CD14-positive monocyte (primary cell): ENCODE results near the gene TXLNA. TPM values are rescaled to one million over a fixed set of nuclear protein-coding genes. Genes with fewer than 3 reads are reported as not detected.

Experiments
- DNase-seq, 3 donors: peaks; one replicate each; pipeline ENCODE4 v3.0.0-alpha.2; 2011 to 2022
- H2AFZ ChIP-seq: 2 replicates; pipeline ENCODE4 v1.6.0; 2012; ENCODE audit warnings: mild to moderate bottlenecking, low read depth, low read length, inconsistent platforms; ENCODE audit not compliant: insufficient read depth, poor library complexity, severe bottlenecking
- H3K27ac ChIP-seq, 2 donors: 1 replicate in 1 of 2; 2 replicates in 1 of 2; pipeline ENCODE4 v1.5.1; 2012 to 2013; ENCODE audit warnings: low read length in 2 of 2, control low read depth in 1 of 2, inconsistent platforms in 1 of 2, low read depth in 1 of 2, mild to moderate bottlenecking in 1 of 2
- H3K27me3 ChIP-seq, 2 donors: one replicate each; pipeline versions ENCODE4 v1.6.0 to v1.6.1; 2011 to 2013; ENCODE audit warnings: low read length in 2 of 2; ENCODE audit not compliant: control insufficient read depth in 2 of 2, insufficient read depth in 2 of 2
- H3K36me3 ChIP-seq, 2 donors: replicated peaks in 1 of 2; 1 replicate in 1 of 2; 2 replicates in 1 of 2; pipeline versions ENCODE4 v1.5.1 to v1.6.1; 2012 to 2013; ENCODE audit warnings: low read length in 2 of 2, control low read depth in 1 of 2, inconsistent platforms in 1 of 2, mild to moderate bottlenecking in 1 of 2; ENCODE audit not compliant: insufficient read depth in 2 of 2, control insufficient read depth in 1 of 2
- H3K4me1 ChIP-seq, 2 donors: 1 replicate in 1 of 2; 2 replicates in 1 of 2; pipeline versions ENCODE4 v1.5.1 to v1.6.1; 2012 to 2013; ENCODE audit warnings: low read length in 2 of 2, control low read depth in 1 of 2, inconsistent platforms in 1 of 2, mild to moderate bottlenecking in 1 of 2, moderate library complexity in 1 of 2; ENCODE audit not compliant: insufficient read depth in 2 of 2, control insufficient read depth in 1 of 2
- H3K4me2 ChIP-seq: replicated peaks from 2 replicates; pipeline ENCODE3; 2012; ENCODE audit warnings: low read length, moderate library complexity, mild to moderate bottlenecking; ENCODE audit not compliant: poor library complexity, severe bottlenecking; ENCODE audit errors: extremely low read depth
- H3K4me3 ChIP-seq, 3 experiments: fragments of 200-600 bp in 1 of 3; sonication (generic) in 1 of 3; replicated peaks in 1 of 3; 1 replicate in 2 of 3; 2 replicates in 1 of 3; pipeline ENCODE4 v1.5.1; 2011 to 2013; ENCODE audit warnings: low read length in 3 of 3, mild to moderate bottlenecking in 3 of 3, control low read depth in 2 of 3, low read depth in 2 of 3, inconsistent platforms in 1 of 3, moderate library complexity in 1 of 3
- H3K79me2 ChIP-seq: 2 replicates; pipeline ENCODE4 v1.6.0; 2012; ENCODE audit warnings: mild to moderate bottlenecking, control low read depth, inconsistent platforms, low read length, moderate library complexity; ENCODE audit not compliant: insufficient read depth
- H3K9ac ChIP-seq: 2 replicates; pipeline ENCODE4 v1.6.0; 2017; ENCODE audit warnings: low read length, mild to moderate bottlenecking; ENCODE audit not compliant: insufficient read depth, poor library complexity, severe bottlenecking
- H3K9me3 ChIP-seq, 2 donors: replicated peaks in 1 of 2; 1 replicate in 1 of 2; 2 replicates in 1 of 2; pipeline versions ENCODE4 v1.5.1 to v1.6.1; 2012 to 2013; ENCODE audit warnings: low read length in 2 of 2, control low read depth in 1 of 2; ENCODE audit not compliant: control insufficient read depth in 1 of 2, insufficient read depth in 1 of 2
- H4K20me1 ChIP-seq: 2 replicates; pipeline ENCODE4 v1.6.0; 2012; ENCODE audit warnings: mild to moderate bottlenecking, low read length, control low read depth, moderate library complexity; ENCODE audit not compliant: insufficient read depth
- H3K27ac Mint-ChIP-seq, 7 donors: one replicate each; pipeline ENCODE4 v1.8.0; 2020; ENCODE audit warnings: mild to moderate bottlenecking in 7 of 7, mixed read lengths in 7 of 7, moderate library complexity in 6 of 7, inconsistent platforms in 2 of 7
- H3K27me3 Mint-ChIP-seq, 3 donors: one replicate each; pipeline ENCODE4 v1.8.0; 2021 to 2022; ENCODE audit warnings: low read depth in 3 of 3, mild to moderate bottlenecking in 3 of 3, mixed read lengths in 3 of 3, moderate library complexity in 3 of 3, inconsistent platforms in 1 of 3
- H3K36me3 Mint-ChIP-seq, 2 donors: one replicate each; pipeline ENCODE4 v1.8.0; 2020; ENCODE audit warnings: mixed read lengths in 2 of 2, inconsistent platforms in 1 of 2, mild to moderate bottlenecking in 1 of 2
- H3K4me1 Mint-ChIP-seq: one replicate; pipeline ENCODE4 v1.8.0; 2020; ENCODE audit warnings: mild to moderate bottlenecking, mixed read lengths
- H3K4me3 Mint-ChIP-seq, 2 donors: one replicate each; pipeline ENCODE4 v1.8.0; 2020; ENCODE audit warnings: mild to moderate bottlenecking in 2 of 2, mixed read lengths in 2 of 2, moderate library complexity in 1 of 2
- H3K9me3 Mint-ChIP-seq, 7 donors: one replicate each; pipeline ENCODE4 v1.8.0; 2020 to 2022; ENCODE audit warnings: mixed read lengths in 7 of 7, mild to moderate bottlenecking in 6 of 7, moderate library complexity in 6 of 7, inconsistent platforms in 2 of 7
- WGBS: methylation state at CpG from one replicate; pipeline ENCODE4 v1.1.5; 2013; ENCODE audit warnings: missing lambda C conversion rate; ENCODE audit not compliant: insufficient coverage; 5-methylcytosine and 5-hydroxymethylcytosine counted together
- intact Hi-C, 2 donors: fragments of 100-400 bp; cut with micrococcal nuclease; formaldehyde crosslinking; loops; one replicate each; pipeline versions ENCODE4 v1.15.0 to v1.15.1; 2023
- polyA plus RNA-seq, 3 donors: library from polyadenylated mRNA; depleted of rRNA in 1 of 3; unstranded in 2 of 3; stranded (reverse) in 1 of 3; fragments of 300-500 nt in 2 of 3; fragments of >200 nt in 1 of 3; fragmentation: Illumina TruSeq in 2 of 3; gene quantifications; 1 replicate in 2 of 3; 2 replicates in 1 of 3; pipeline ENCODE4 v1.2.3, GENCODE V29; 2012 to 2021
- TF ChIP-seq, protein P1 (sequence below): fragments of 200-600 bp; IDR thresholded peaks from one replicate; pipeline ENCODE4 v1.8.0; 2022; ENCODE audit warnings: antibody characterized with exemption, mild to moderate bottlenecking

The TXLNA gene
- polyA plus RNA-seq, 3 donors: 12.3 to 15.3 (median 14.4) TPM

- peak overlapping the region in 1 of 2 donors; percentile 15 for H3K27ac ChIP-seq
- peaks cover 2% of the 10 kb centered on the region in 3 donors for H3K27me3 Mint-ChIP-seq
- 100% methylated on average over 1 of the region's 3 CpGs for WGBS
- peaks cover 28% of the 10 kb centered on the region for H3K4me1 Mint-ChIP-seq
- no peaks in the 10 kb centered on the region for H4K20me1 ChIP-seq
- intact Hi-C loops: loop anchor here in 1 of 2 donors (10.0 kb wide), 1 partner anchor 171 kb away; the partner anchor contains the start of gene BSDC1
- peaks cover 18 to 28% of the 10 kb centered on the region in 2 donors for H3K4me1 ChIP-seq
- H3K9ac ChIP-seq: no peak overlapping the region
- DNase-seq: no peak
- H3K36me3 Mint-ChIP-seq: peaks cover 39 to 64% of the 10 kb centered on the region in 2 donors
- no peak overlapping the region for H3K4me3 ChIP-seq
- no peaks in the 10 kb centered on the region for H3K9me3 Mint-ChIP-seq
- H2AFZ ChIP-seq: no peak overlapping the region
- TF ChIP-seq, protein P1, sequence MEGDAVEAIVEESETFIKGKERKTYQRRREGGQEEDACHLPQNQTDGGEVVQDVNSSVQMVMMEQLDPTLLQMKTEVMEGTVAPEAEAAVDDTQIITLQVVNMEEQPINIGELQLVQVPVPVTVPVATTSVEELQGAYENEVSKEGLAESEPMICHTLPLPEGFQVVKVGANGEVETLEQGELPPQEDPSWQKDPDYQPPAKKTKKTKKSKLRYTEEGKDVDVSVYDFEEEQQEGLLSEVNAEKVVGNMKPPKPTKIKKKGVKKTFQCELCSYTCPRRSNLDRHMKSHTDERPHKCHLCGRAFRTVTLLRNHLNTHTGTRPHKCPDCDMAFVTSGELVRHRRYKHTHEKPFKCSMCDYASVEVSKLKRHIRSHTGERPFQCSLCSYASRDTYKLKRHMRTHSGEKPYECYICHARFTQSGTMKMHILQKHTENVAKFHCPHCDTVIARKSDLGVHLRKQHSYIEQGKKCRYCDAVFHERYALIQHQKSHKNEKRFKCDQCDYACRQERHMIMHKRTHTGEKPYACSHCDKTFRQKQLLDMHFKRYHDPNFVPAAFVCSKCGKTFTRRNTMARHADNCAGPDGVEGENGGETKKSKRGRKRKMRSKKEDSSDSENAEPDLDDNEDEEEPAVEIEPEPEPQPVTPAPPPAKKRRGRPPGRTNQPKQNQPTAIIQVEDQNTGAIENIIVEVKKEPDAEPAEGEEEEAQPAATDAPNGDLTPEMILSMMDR: no peak
- peak overlapping the region in 1 of 2 donors; percentile 97 for H3K4me3 Mint-ChIP-seq
- H3K27me3 ChIP-seq: no peaks in the 10 kb centered on the region
- H3K79me2 ChIP-seq: peaks cover 31% of the 10 kb centered on the region
- H3K36me3 ChIP-seq: peaks cover 32 to 57% of the 10 kb centered on the region in 2 donors
- H3K27ac Mint-ChIP-seq: peak overlapping the region in 5 of 7 donors; percentile 83 to 99 (median 98)
- no peaks in the 10 kb centered on the region for H3K9me3 ChIP-seq
- no peak overlapping the region for H3K4me2 ChIP-seq
Measured at GRCh38 chr1:32223683-32224082, 44.2 kb downstream of the TXLNA start.

DNA sequence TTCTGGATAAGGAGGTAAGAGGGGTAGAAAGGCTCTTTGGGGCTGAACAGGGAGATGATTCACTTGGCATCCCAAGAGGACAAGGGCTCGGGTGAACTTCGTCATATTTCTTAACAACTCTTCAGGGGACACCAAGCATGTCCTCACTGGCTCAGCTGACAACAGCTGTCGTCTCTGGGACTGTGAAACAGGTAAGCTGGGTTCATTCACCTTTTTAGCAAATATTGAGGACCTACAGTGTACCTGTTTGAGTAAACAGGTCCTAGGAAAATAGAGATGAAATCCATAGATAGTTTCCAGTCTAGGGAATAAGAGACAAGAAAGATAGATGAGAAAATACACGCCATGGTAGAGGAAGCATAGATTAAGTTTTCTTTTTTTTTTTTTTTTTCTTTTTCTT, 44.8 kb downstream of the TXLNA start:
- Histone ChIP-seq H3K4me2 (no peak overlapping the region), H4K20me1 (no peaks in the 10 kb centered on the region), H3K79me2 (peaks cover 31% of the 10 kb centered on the region), H3K9me3 (no peaks in the 10 kb centered on the region), H2AFZ (no peak overlapping the region), H3K27ac (peak overlapping the region in 1 of 2 donors; percentile 15), H3K4me3 (no peak overlapping the region), H3K9ac (no peak overlapping the region), H3K27me3 (no peaks in the 10 kb centered on the region), H3K36me3 (peaks cover 38 to 59% of the 10 kb centered on the region in 2 donors), H3K4me1 (peaks cover 18 to 28% of the 10 kb centered on the region in 2 donors)
- Mint-ChIP-seq H3K9me3 (no peaks in the 10 kb centered on the region), H3K27ac (peak overlapping the region in 5 of 7 donors; percentile 17 to 99 (median 77)), H3K4me1 (peaks cover 28% of the 10 kb centered on the region), H3K27me3 (peaks cover 2% of the 10 kb centered on the region in 3 donors), H3K4me3 (no peak overlapping the region), H3K36me3 (peaks cover 43 to 64% of the 10 kb centered on the region in 2 donors)
- intact Hi-C loops: loop anchor here in 1 of 2 donors (10.0 kb wide), 1 partner anchor 171 kb away; the partner anchor contains the start of gene BSDC1
- DNase-seq: no peak
- WGBS: no CpG with 5 or more reads among the region's 4 CpGs
- TF ChIP-seq, protein P1: no peak
